ENCODE data around the gene GRM4.

DNA sequence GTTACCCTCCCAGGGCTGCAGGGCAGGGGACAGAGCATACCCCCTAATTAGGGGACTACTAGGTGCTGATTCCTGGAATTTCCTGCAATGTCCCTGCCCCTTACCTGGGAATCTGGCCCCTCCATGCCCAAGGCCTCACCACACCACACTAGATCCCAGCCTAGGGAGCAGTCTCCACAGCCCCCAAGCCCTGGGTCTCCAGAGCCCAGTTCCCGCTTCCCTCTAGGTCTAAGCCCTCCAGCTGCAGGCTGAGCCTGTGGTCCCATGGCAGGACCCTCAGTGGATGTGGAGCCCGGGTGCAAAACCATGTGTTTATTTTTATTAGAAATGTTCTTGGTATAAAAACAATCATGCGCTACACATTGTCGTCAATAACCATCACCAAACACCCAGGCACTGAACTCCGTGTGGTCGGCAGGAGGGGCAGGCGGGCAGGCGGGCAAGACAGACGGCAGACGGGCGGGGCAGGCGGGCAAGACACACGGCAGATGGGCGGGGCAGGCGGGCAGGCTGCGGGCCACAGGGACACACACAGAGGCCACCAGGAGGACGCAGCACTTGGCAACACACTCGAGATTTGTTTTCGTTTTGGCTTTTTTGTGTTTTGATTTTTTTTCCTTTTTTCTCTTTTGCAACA lies 124.2 kb downstream of the GRM4 start:
- TF ChIP-seq EGR1 (IDR thresholded peaks at IDR 0.05) = no peak
- TF ChIP-seq CEBPB (IDR thresholded peaks at IDR 0.05) = no peak
- TF ChIP-seq NFIC (IDR thresholded peaks at IDR 0.05) = no peak
- no peak for TF ChIP-seq ZBTB7A (IDR thresholded peaks at IDR 0.05; ENCODE audit: low read depth)
- no peak for TF ChIP-seq MAX (IDR thresholded peaks at IDR 0.05)
- no peak for TF ChIP-seq FOXM1 (IDR thresholded peaks at IDR 0.05; ENCODE audit: borderline replicate concordance, low read depth)
